Pancreas (tissue), 10 donors: ENCODE measurements around the gene MRPL23. TPM values are rescaled to one million over a fixed set of nuclear protein-coding genes. Genes with fewer than 3 reads are reported as not detected.

Experiments used
- ATAC-seq, 4 donors: fragments of 200-7000 bp; cut with Tn5 transposase; one replicate each; pipeline versions ENCODE4 v1.8.0 to v1.9.1; 2020; ENCODE audit warnings: mild to moderate bottlenecking in 4 of 4, moderate library complexity in 4 of 4
- DNase-seq, 6 donors: peaks; one replicate each; pipeline ENCODE4 v3.0.0-alpha.2; 2020
- FAIRE-seq: peaks from 2 replicates; lab custom pipeline; 2012; peaks lifted over from hg19 to GRCh38; lab: Jason Lieb, UNC
- H3K27ac ChIP-seq, 4 donors: fragments of 200-600 bp; sonication (generic); 1 replicate in 3 of 4; 2 replicates in 1 of 4; pipeline versions ENCODE4 v1.5.0 to v1.8.0; 2020
- H3K27me3 ChIP-seq, 4 donors: fragments of 200-600 bp; one replicate each; pipeline ENCODE4 v1.8.0; 2021
- H3K36me3 ChIP-seq, 3 donors: fragments of 200-600 bp; sonication (generic) in 1 of 3; one replicate each; pipeline versions ENCODE4 v1.5.0 to v1.8.0; 2020 to 2021
- H3K4me1 ChIP-seq, 3 donors: fragments of 200-600 bp; one replicate each; pipeline ENCODE4 v1.8.0; 2021
- H3K4me3 ChIP-seq, 4 donors: fragments of 200-600 bp; sonication (generic) in 2 of 4; one replicate each; pipeline versions ENCODE4 v1.5.0 to v1.8.0; 2020 to 2021
- H3K9me3 ChIP-seq, 4 donors: fragments of 200-600 bp; one replicate each; pipeline ENCODE4 v1.8.0; 2021
- whole genome bisulfite sequencing, 2 donors: extraction: QIAGEN DNeasy Blood & Tissue Kit; methylation state at CpG; one replicate each; pipeline ENCODE4 v1.1.7; 2013; 5-methylcytosine and 5-hydroxymethylcytosine counted together
- intact Hi-C, 3 donors: fragments of 100-400 bp; cut with DNase I; formaldehyde crosslinking; loops; one replicate each; pipeline versions ENCODE4 v1.11.1 to v1.14.2; 2022
- polyA plus RNA-seq, 2 donors: library from polyadenylated mRNA; stranded (reverse); fragments of 200-250 nt; gene quantifications; one replicate each; pipeline ENCODE4 v1.2.3, GENCODE V29; 2013
- total RNA-seq, 6 donors: library from RNA; stranded (reverse); fragmentation: NEBNext Ultra II Directional in 4 of 6; extraction: Animal tissue kit (Norgen Biotek cat#: 25700) in 4 of 6; gene quantifications; one replicate each; pipeline versions ENCODE4 v1.2.1 to v1.2.4, GENCODE V29; 2021 to 2023
- TF ChIP-seq, protein P1 (sequence below), 4 donors: fragments of 200-600 bp; sonication (generic) in 3 of 4; IDR thresholded peaks; one replicate each; pipeline versions ENCODE4 v1.5.0 to v1.8.0; 2021; ENCODE audit warnings: antibody characterized with exemption in 4 of 4
- donor health status: healthy with polysubstance abuse.
- donor health status: DM: no; HTN: no; CAD: no; lungs with moderate emphysema.
- donor health status: DM: no; HTN: no; CAD: no.
- donor health status: control.
- donor health status: control.
- donor health status: Bipolar disorder and iron deficiency.
- donor health status: DM: yes; HTN: yes; CAD: no.
- donor health status: DM: no; HTN: no; CAD: no.
- donor health status: DM: no; HTN: no; CAD: no.
- donor health status: DM: yes; HTN: yes; CAD: no.

The MRPL23 gene
- total and polyA plus RNA-seq, 8 donors: 16.7 to 92.1 (median 38.0) TPM

GRCh38 chr11:1936072-1936780, 10.9 kb upstream of the MRPL23 start:
- Histone ChIP-seq H3K27me3 (no peaks in the 10 kb centered on the region), H3K36me3 (no peaks in the 10 kb centered on the region), H3K27ac (no peak overlapping the region), H3K9me3 (no peaks in the 10 kb centered on the region), H3K4me1 (no peaks in the 10 kb centered on the region), H3K4me3 (no peak overlapping the region)
- intact Hi-C loops: no loop called here
- DNase-seq (peak in 4 of 6 donors; percentile 8 to 68 (median 31)), ATAC-seq (no peak), FAIRE-seq (no peak)
- WGBS, 2 donors: 86 to 90% methylated on average over 31 to 34 of the region's 34 CpGs
- TF ChIP-seq, protein P1, sequence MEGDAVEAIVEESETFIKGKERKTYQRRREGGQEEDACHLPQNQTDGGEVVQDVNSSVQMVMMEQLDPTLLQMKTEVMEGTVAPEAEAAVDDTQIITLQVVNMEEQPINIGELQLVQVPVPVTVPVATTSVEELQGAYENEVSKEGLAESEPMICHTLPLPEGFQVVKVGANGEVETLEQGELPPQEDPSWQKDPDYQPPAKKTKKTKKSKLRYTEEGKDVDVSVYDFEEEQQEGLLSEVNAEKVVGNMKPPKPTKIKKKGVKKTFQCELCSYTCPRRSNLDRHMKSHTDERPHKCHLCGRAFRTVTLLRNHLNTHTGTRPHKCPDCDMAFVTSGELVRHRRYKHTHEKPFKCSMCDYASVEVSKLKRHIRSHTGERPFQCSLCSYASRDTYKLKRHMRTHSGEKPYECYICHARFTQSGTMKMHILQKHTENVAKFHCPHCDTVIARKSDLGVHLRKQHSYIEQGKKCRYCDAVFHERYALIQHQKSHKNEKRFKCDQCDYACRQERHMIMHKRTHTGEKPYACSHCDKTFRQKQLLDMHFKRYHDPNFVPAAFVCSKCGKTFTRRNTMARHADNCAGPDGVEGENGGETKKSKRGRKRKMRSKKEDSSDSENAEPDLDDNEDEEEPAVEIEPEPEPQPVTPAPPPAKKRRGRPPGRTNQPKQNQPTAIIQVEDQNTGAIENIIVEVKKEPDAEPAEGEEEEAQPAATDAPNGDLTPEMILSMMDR (IDR thresholded peaks at IDR 0.05): no peak

- H3K27me3 ChIP-seq: no peaks in the 10 kb centered on the region
- intact Hi-C loops: no loop called here
- FAIRE-seq: no peak
- TF ChIP-seq, protein P1 (IDR thresholded peaks at IDR 0.05): no peak
- no peak overlapping the region for H3K27ac ChIP-seq
- H3K4me1 ChIP-seq: no peaks in the 10 kb centered on the region
- WGBS, 2 donors: 82 to 88% methylated on average over 34 of the region's 34 CpGs
- H3K4me3 ChIP-seq: no peak overlapping the region
- ATAC-seq: no peak
- no peaks in the 10 kb centered on the region for H3K36me3 ChIP-seq
- H3K9me3 ChIP-seq: no peaks in the 10 kb centered on the region
- DNase-seq: peak in 4 of 6 donors; percentile 10 to 69 (median 36)
Measured at GRCh38 chr11:1936781-1937615, 10.1 kb upstream of the MRPL23 start.

GRCh38 chr11:1937616-1938342, 9.4 kb upstream of the MRPL23 start:
- FAIRE-seq (no peak), ATAC-seq (no peak), DNase-seq (peak in 4 of 6 donors; percentile 10 to 67 (median 30))
- no peak overlapping the region for H3K4me3 ChIP-seq
- H3K9me3 ChIP-seq: no peaks in the 10 kb centered on the region
- TF ChIP-seq, protein P1 (IDR thresholded peaks at IDR 0.05): no peak
- intact Hi-C loops: no loop called here
- H3K27me3 ChIP-seq: no peaks in the 10 kb centered on the region
- H3K36me3 ChIP-seq: no peaks in the 10 kb centered on the region
- no peaks in the 10 kb centered on the region for H3K4me1 ChIP-seq
- H3K27ac ChIP-seq: no peak overlapping the region
- WGBS, 2 donors: 75 to 85% methylated on average over 35 of the region's 35 CpGs

DNA sequence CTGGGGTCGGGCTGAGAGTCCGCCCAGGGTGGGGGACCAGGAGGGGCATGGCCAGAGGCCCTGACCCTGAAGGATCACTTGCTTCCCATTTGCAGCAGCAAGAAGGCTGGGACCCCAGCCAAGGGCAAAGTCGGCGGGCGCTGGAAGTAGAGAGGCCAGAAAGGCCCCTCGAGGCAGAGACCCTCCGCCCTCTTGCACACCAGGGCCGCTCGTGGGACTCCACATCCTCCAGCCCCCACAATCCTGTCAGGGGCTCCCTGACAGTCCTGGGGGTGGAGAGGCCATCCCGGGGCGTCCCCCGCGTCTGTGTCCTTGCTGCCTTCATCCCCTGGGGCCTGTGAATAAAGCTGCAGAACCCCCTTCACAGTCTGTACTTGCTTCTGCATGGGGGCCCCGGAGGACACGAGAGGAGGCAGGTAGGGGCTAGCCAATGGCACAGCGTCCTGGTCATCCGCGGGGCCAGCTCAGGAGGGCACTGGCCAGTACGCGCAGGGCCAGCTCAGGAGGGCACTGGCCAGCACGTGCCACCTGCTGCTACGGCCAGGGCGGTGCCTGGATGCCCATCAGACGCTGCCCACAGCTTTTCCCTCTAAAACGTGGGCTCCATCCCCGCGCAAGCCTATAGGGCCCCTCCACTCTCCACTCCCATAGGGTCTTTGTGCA, 8.7 kb upstream of the MRPL23 start:
- no peak overlapping the region for H3K27ac ChIP-seq
- FAIRE-seq: no peak
- no peaks in the 10 kb centered on the region for H3K9me3 ChIP-seq
- no peak for ATAC-seq
- intact Hi-C loops: no loop called here
- H3K27me3 ChIP-seq: no peaks in the 10 kb centered on the region
- WGBS, 2 donors: 73 to 81% methylated on average over 23 to 27 of the region's 27 CpGs
- H3K4me3 ChIP-seq: no peak overlapping the region
- H3K4me1 ChIP-seq: no peaks in the 10 kb centered on the region
- no peaks in the 10 kb centered on the region for H3K36me3 ChIP-seq
- TF ChIP-seq, protein P1 (IDR thresholded peaks at IDR 0.05): no peak
- DNase-seq: peak in 5 of 6 donors; percentile 3 to 68 (median 23)
